Smooth muscle cell (in vitro differentiated cells): ENCODE measurements around the gene NR2F2. TPM values are rescaled to one million over a fixed set of nuclear protein-coding genes. Genes with fewer than 3 reads are reported as not detected.
A peak's percentile ranks its signal among the peaks of the same experiment; 100 is the strongest.

Experiments used
- DNase-seq: peaks from one replicate; lab custom pipeline; 2025; ENCODE audit not compliant: unreplicated experiment; lab: John Stamatoyannopoulos, UW
- H2AFZ ChIP-seq: fragments of 200-600 bp; sonication (generic); 2 replicates; pipeline ENCODE4 v1.6.0; 2016; ENCODE audit warnings: antibody characterized with exemption, low read depth, mild to moderate bottlenecking
- H3F3A ChIP-seq: fragments of 200-600 bp; sonication (generic); 2 replicates; pipeline ENCODE4 v1.6.0; 2017; ENCODE audit warnings: antibody characterized with exemption, low read depth
- H3K27ac ChIP-seq: fragments of 200-600 bp; sonication (generic); 2 replicates; pipeline ENCODE4 v1.5.1; 2016; ENCODE audit warnings: low read depth, mild to moderate bottlenecking
- H3K27me3 ChIP-seq: fragments of 200-600 bp; sonication (generic); 2 replicates; pipeline ENCODE4 v1.6.1; 2016; ENCODE audit warnings: low read depth, mild to moderate bottlenecking
- H3K36me3 ChIP-seq: fragments of 200-600 bp; sonication (generic); 2 replicates; pipeline ENCODE4 v1.5.1; 2016; ENCODE audit warnings: low read depth
- H3K4me1 ChIP-seq: fragments of 200-600 bp; sonication (generic); 2 replicates; pipeline ENCODE4 v1.5.1; 2016; ENCODE audit warnings: low read depth
- H3K4me2 ChIP-seq: fragments of 200-600 bp; sonication (generic); 2 replicates; pipeline ENCODE4 v1.6.0; 2016; ENCODE audit warnings: mild to moderate bottlenecking
- H3K4me3 ChIP-seq: fragments of 200-600 bp; sonication (generic); 2 replicates; pipeline ENCODE4 v1.5.1; 2016; ENCODE audit warnings: mild to moderate bottlenecking
- H3K79me2 ChIP-seq: fragments of 200-600 bp; sonication (generic); 2 replicates; pipeline ENCODE4 v1.6.0; 2016; ENCODE audit warnings: low read depth, mild to moderate bottlenecking
- H3K9ac ChIP-seq: fragments of 200-600 bp; sonication (generic); 2 replicates; pipeline ENCODE4 v1.6.0; 2016; ENCODE audit warnings: low read depth
- H3K9me3 ChIP-seq: fragments of 200-600 bp; sonication (generic); replicated peaks from 2 replicates; pipeline ENCODE4 v1.5.1; 2016; ENCODE audit warnings: low read depth
- H4K20me1 ChIP-seq: fragments of 200-600 bp; sonication (generic); 2 replicates; pipeline ENCODE4 v1.6.0; 2016; ENCODE audit warnings: low read depth
- WGBS: methylation state at CpG from one replicate; pipeline ENCODE4 v1.1.7; 2016; ENCODE audit warnings: low lambda C conversion rate; 5-methylcytosine and 5-hydroxymethylcytosine counted together
- polyA plus RNA-seq: library from polyadenylated mRNA; unstranded; fragments of >200 nt; fragmentation: Nextera tagmentation; extraction: Ambion mirVana; gene quantifications from 2 replicates; pipeline ENCODE4 v1.2.1, GENCODE V29; 2016
- total RNA-seq: library from RNA; depleted of rRNA; stranded (reverse); fragments of >200 nt; gene quantifications from 2 replicates; pipeline ENCODE4 v1.2.3, GENCODE V29; 2014
- TF ChIP-seq, protein P1 (sequence below): fragments of 200-600 bp; sonication (generic); IDR thresholded peaks from 2 replicates; pipeline ENCODE4 v1.5.1; 2017; ENCODE audit warnings: borderline replicate concordance, mild to moderate bottlenecking, antibody characterized with exemption; ENCODE audit not compliant: insufficient read depth, poor library complexity, severe bottlenecking

Gene NR2F2
- total and polyA plus RNA-seq, 2 experiments from 2014 or later: 4.7 to 9.8 TPM

GRCh38 chr15:96362011-96362754, 31.7 kb downstream of the NR2F2 start:
- Histone ChIP-seq H3K79me2 (no peaks in the 10 kb centered on the region), H3K9me3 (no peaks in the 10 kb centered on the region), H3K27ac (no peak overlapping the region), H3K4me3 (no peak overlapping the region), H3K27me3 (peaks cover 100% of the 10 kb centered on the region), H4K20me1 (no peaks in the 10 kb centered on the region), H2AFZ (no peak overlapping the region), H3K36me3 (no peaks in the 10 kb centered on the region), H3K4me1 (peaks cover 67% of the 10 kb centered on the region), H3K4me2 (no peak overlapping the region), H3F3A (no peaks in the 10 kb centered on the region), H3K9ac (no peak overlapping the region)
- DNase-seq: no peak
- TF ChIP-seq, protein P1, sequence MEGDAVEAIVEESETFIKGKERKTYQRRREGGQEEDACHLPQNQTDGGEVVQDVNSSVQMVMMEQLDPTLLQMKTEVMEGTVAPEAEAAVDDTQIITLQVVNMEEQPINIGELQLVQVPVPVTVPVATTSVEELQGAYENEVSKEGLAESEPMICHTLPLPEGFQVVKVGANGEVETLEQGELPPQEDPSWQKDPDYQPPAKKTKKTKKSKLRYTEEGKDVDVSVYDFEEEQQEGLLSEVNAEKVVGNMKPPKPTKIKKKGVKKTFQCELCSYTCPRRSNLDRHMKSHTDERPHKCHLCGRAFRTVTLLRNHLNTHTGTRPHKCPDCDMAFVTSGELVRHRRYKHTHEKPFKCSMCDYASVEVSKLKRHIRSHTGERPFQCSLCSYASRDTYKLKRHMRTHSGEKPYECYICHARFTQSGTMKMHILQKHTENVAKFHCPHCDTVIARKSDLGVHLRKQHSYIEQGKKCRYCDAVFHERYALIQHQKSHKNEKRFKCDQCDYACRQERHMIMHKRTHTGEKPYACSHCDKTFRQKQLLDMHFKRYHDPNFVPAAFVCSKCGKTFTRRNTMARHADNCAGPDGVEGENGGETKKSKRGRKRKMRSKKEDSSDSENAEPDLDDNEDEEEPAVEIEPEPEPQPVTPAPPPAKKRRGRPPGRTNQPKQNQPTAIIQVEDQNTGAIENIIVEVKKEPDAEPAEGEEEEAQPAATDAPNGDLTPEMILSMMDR: no peak
- 8% methylated on average over 21 of the region's 21 CpGs for WGBS

DNA sequence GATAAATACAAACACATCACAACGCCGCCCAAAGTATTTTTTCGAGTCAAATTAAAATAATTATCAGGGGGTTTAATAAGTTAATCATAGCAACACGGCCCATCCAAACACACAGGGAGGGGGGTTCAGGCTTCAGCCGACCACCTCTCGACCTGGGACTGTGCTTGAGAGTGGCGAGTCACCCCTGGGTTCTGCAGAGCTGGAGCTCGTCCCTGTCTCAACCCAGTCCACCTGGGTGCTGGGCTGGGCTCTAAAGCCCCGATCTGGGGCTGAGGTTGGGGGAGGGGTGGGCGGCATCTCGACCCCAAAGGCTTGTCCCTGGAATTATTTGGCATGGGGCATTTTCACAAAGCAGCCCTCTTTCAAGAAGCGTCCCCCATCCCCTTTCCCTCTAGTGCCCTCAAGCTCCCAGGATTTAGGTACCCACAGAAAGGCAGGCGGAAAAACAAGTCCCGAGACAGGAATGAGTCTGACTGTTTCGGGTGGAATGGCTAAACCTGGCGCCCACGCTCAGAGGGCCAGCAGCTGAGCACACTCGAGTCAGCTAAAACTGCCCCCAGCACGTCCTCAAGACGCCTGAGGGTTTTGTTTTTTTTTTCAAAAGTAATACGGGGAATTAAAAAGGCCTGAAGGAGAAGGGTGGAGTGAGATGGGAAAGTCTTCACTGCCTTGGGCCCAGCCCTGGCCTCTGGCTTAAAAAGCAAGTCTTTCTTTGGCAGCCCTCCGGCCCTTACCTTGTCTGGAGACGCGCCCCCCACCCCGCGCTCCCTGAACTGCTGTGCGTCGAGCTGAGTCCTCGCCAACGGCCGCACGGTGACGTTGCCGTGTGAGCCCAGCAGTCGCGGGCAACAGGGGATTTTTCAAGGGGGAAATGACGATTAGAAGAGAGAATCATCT, 32.5 kb downstream of the NR2F2 start:
- H3K36me3 ChIP-seq: no peaks in the 10 kb centered on the region
- H3K27me3 ChIP-seq: peaks cover 100% of the 10 kb centered on the region
- no peaks in the 10 kb centered on the region for H3F3A ChIP-seq
- H2AFZ ChIP-seq: no peak overlapping the region
- peaks cover 69% of the 10 kb centered on the region for H3K4me1 ChIP-seq
- no peak overlapping the region for H3K9ac ChIP-seq
- TF ChIP-seq, protein P1: no peak
- 3% methylated on average over 37 of the region's 37 CpGs for WGBS
- H3K9me3 ChIP-seq: no peaks in the 10 kb centered on the region
- no peak for DNase-seq
- no peaks in the 10 kb centered on the region for H3K79me2 ChIP-seq
- no peaks in the 10 kb centered on the region for H4K20me1 ChIP-seq
- H3K4me3 ChIP-seq: no peak overlapping the region
- peak overlapping the region; percentile 40 for H3K4me2 ChIP-seq
- H3K27ac ChIP-seq: no peak overlapping the region

DNA sequence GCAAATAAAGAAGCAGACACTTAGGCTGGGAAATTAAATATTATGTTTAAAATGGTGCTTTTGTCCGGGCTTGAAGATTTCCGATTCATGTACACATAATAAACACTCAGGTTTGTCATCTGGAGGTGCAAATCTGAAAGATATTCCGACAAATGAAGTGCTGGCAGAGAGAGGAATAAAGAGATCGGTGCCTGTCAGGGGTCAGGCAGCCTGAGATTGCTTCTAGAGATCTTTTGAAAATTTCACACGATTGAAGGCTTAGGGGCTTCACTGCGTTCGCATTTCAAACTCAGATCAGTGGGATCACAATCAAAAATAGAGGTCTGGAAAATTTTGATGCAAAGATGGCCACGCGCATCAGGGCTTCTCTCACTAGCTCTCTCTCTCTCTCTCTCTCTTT, 33.2 kb downstream of the NR2F2 start:
- no peaks in the 10 kb centered on the region for H3K36me3 ChIP-seq
- TF ChIP-seq, protein P1: no peak
- no peak overlapping the region for H3K27ac ChIP-seq
- H2AFZ ChIP-seq: no peak overlapping the region
- H3K79me2 ChIP-seq: no peaks in the 10 kb centered on the region
- H3K9me3 ChIP-seq: no peaks in the 10 kb centered on the region
- H3K9ac ChIP-seq: no peak overlapping the region
- no peak overlapping the region for H3K4me3 ChIP-seq
- H4K20me1 ChIP-seq: no peaks in the 10 kb centered on the region
- peak overlapping the region; percentile 40 for H3K4me2 ChIP-seq
- peaks cover 100% of the 10 kb centered on the region for H3K27me3 ChIP-seq
- 18% methylated on average over 9 of the region's 9 CpGs for WGBS
- H3K4me1 ChIP-seq: peaks cover 65% of the 10 kb centered on the region
- no peaks in the 10 kb centered on the region for H3F3A ChIP-seq
- no peak for DNase-seq
